Breast epithelium (tissue), 3 donors: ENCODE measurements around the gene REXO1.

Source experiments
- POLR2A ChIP-seq: fragments of 450-650 bp; IDR thresholded peaks from one replicate; pipeline ENCODE4 v1.6.1; 2016; ENCODE audit warnings: antibody characterized with exemption, mild to moderate bottlenecking, moderate library complexity
- POLR2AphosphoS5 ChIP-seq, 3 donors: sonication (generic); formaldehyde crosslinking; IDR thresholded peaks; one replicate each; pipeline ENCODE4 v1.6.1; 2017; ENCODE audit warnings: antibody characterized with exemption in 3 of 3
- TF ChIP-seq, protein P1 (sequence below), 3 donors: fragments of 450-650 bp; IDR thresholded peaks; one replicate each; pipeline ENCODE4 v1.5.1; 2016 to 2017; ENCODE audit warnings: antibody characterized with exemption in 3 of 3, mild to moderate bottlenecking in 3 of 3, moderate library complexity in 3 of 3

DNA sequence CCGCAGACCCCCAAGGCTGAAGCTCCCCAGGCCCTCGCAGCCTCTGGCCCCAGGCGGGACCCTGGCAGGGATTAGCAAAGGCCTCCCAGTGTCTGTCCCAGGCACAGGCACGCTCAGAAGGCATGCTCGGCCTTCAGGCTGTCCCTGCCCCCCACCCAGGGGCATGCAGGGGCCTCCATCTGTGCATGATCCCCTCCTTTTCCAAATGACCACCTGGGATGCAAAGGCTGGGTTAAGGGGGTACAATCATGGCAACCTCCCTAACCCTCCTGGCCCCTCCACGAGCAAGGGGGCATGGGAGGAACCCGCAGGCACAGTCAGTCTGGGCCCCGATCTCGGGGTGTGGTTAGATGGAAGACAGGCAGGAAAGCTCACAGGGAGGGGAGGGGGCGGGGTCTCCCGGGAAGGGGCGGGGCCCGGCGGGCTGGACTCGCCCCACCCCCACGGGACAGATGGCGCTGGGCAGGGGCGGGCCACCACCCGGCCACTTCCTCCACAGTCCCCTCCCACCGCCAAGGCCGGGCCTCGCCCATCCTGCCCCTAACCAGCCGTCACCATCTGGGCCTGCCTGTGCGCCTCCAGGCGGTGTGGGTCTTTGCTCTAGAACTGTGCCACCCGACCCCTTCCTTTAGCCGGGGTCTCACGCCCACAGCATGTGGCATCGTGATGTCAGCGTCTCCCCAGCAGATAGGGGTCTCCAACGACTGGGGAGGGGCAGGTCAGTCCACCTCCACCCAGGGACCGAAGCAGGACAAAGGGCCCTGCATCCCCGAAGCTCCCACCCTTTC lies 7.0 kb upstream of the REXO1 start:
- TF ChIP-seq, protein P1, sequence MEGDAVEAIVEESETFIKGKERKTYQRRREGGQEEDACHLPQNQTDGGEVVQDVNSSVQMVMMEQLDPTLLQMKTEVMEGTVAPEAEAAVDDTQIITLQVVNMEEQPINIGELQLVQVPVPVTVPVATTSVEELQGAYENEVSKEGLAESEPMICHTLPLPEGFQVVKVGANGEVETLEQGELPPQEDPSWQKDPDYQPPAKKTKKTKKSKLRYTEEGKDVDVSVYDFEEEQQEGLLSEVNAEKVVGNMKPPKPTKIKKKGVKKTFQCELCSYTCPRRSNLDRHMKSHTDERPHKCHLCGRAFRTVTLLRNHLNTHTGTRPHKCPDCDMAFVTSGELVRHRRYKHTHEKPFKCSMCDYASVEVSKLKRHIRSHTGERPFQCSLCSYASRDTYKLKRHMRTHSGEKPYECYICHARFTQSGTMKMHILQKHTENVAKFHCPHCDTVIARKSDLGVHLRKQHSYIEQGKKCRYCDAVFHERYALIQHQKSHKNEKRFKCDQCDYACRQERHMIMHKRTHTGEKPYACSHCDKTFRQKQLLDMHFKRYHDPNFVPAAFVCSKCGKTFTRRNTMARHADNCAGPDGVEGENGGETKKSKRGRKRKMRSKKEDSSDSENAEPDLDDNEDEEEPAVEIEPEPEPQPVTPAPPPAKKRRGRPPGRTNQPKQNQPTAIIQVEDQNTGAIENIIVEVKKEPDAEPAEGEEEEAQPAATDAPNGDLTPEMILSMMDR (IDR thresholded peaks at IDR 0.05) = no peak
- TF ChIP-seq POLR2A (no peak), POLR2AphosphoS5 (IDR thresholded peaks at IDR 0.05) (peak in 1 of 3 donors; percentile 44)
